Measurements from ENCODE around the gene NKAIN4. TPM values are rescaled to one million over a fixed set of nuclear protein-coding genes. Genes with fewer than 3 reads are reported as not detected.
"Not testable (repeated sequence)": the region's sequence is repeated elsewhere in the genome, so short reads cannot be mapped to it uniquely, and the experiment has no call there.

The NKAIN4 gene
- total RNA-seq, 1 donor from 2014 or later: not detected

- TF ChIP-seq, protein P1, sequence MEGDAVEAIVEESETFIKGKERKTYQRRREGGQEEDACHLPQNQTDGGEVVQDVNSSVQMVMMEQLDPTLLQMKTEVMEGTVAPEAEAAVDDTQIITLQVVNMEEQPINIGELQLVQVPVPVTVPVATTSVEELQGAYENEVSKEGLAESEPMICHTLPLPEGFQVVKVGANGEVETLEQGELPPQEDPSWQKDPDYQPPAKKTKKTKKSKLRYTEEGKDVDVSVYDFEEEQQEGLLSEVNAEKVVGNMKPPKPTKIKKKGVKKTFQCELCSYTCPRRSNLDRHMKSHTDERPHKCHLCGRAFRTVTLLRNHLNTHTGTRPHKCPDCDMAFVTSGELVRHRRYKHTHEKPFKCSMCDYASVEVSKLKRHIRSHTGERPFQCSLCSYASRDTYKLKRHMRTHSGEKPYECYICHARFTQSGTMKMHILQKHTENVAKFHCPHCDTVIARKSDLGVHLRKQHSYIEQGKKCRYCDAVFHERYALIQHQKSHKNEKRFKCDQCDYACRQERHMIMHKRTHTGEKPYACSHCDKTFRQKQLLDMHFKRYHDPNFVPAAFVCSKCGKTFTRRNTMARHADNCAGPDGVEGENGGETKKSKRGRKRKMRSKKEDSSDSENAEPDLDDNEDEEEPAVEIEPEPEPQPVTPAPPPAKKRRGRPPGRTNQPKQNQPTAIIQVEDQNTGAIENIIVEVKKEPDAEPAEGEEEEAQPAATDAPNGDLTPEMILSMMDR (IDR thresholded peaks at IDR 0.05): no peak
- peaks cover 14% of the 10 kb centered on the region for H3K4me1 Mint-ChIP-seq
- no peaks in the 10 kb centered on the region for H3K36me3 Mint-ChIP-seq (ENCODE audit: low read depth)
- DNase-seq (no peak), ATAC-seq (ENCODE audit: low read depth) (no peak)
- intact Hi-C loops (cut with micrococcal nuclease): loop anchor here (5.0 to 10.0 kb wide), 2 partner anchors 70 to 197 kb away; no protein-coding TSS in a partner anchor
- no peak overlapping the region for H3K27ac Mint-ChIP-seq
- H3K4me3 Mint-ChIP-seq: no peak overlapping the region
- CTCF ChIA-PET: no interaction called here
- no peaks in the 10 kb centered on the region for H3K9me3 Mint-ChIP-seq
- H3K27me3 Mint-ChIP-seq: peaks cover 43% of the 10 kb centered on the region
- POLR2A ChIA-PET: no interaction called here
Measured at GRCh38 chr20:63252284-63252711, 2.0 kb downstream of the NKAIN4 start.

DNA sequence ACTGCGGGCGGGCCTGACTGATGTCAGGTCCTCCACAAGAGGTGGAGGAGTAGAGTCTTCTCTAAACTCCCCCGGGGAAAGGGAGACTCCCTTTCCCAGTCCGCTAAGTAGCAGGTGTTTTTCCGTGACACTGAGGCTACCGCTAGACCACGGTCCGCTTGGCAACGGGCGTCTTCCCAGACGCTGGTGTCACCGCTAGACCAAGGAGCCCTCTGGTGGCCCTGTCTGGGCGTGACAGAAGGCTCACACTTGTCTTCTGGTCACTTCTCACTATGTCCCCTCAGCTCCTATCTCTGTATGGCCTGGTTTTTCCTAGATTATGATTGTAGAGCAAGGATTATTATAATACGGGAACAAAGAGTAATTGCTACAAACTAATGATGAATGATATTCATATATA lies 2.9 kb downstream of the NKAIN4 start:
- CTCF ChIA-PET, H3K9me3 Mint-ChIP-seq: not testable (repeated sequence)

GRCh38 chr20:63249891-63250290 lies 4.4 kb downstream of the NKAIN4 start:
- CTCF ChIA-PET: no interaction called here
- DNase-seq: no peak
- H3K27ac Mint-ChIP-seq: no peak overlapping the region

More for the DNA sequence above, 2.9 kb downstream of the NKAIN4 start:
- H3K27me3 Mint-ChIP-seq: peaks cover 40% of the 10 kb centered on the region
- POLR2A ChIA-PET; H3K36me3 Mint-ChIP-seq (ENCODE audit: low read depth); H3K4me3 Mint-ChIP-seq; DNase-seq; ATAC-seq (ENCODE audit: low read depth); H3K27ac Mint-ChIP-seq: not testable (repeated sequence)
- peaks cover 14% of the 10 kb centered on the region for H3K4me1 Mint-ChIP-seq
- intact Hi-C loops (cut with micrococcal nuclease): loop anchor here (5.0 to 10.0 kb wide), 2 partner anchors 69 to 197 kb away; no protein-coding TSS in a partner anchor

DNA sequence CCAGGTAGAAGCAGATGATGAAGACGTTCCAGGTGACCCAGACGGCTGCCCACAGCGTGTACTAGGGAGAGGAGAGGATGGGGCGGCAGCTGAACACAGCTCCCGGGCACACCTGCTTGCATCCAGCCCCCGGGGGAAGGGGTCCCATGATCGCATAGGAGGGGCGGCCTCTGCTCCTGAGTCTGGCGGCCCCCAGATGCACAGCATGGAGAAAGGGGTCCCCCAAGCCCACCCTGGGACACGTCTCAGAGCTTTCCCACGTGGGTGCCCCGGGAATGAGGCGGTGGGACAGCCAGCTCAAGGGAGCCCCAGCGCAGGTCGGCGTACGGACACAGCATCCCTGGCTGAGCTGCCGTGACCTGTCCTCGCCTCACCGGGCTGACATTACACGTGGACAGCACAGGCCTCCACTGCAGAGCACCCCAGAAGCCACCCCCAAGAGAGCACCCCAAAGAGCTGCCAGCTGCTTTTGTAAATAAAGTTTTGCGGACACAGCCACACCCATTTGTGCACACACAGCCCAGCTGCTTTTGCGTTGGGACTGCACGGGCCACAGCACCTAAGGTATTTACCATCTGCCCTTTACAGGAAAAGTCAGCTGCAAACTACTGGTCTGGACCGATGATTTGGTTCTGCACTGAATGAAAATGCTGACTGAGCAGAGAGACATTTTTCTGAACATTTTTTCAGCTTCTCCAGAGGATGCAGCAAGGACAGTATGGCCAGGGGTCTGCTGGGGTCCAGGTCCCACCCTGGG lies 5.2 kb downstream of the NKAIN4 start:
- no peak overlapping the region for H3K4me3 Mint-ChIP-seq
- H3K27me3 Mint-ChIP-seq: peaks cover 41% of the 10 kb centered on the region
- H3K36me3 Mint-ChIP-seq (ENCODE audit: low read depth): no peaks in the 10 kb centered on the region
- TF ChIP-seq, protein P1 (IDR thresholded peaks at IDR 0.05): no peak
- H3K27ac Mint-ChIP-seq: no peak overlapping the region
- CTCF ChIA-PET: no interaction called here
- intact Hi-C loops (cut with micrococcal nuclease): no loop called here
- H3K4me1 Mint-ChIP-seq: peaks cover 9% of the 10 kb centered on the region
- ATAC-seq (ENCODE audit: low read depth) (no peak), DNase-seq (no peak)
- POLR2A ChIA-PET: no interaction called here
- no peaks in the 10 kb centered on the region for H3K9me3 Mint-ChIP-seq

More at GRCh38 chr20:63249891-63250290, 4.4 kb downstream of the NKAIN4 start:
- Mint-ChIP-seq H3K9me3 (no peaks in the 10 kb centered on the region), H3K4me3 (no peak overlapping the region), H3K4me1 (peaks cover 11% of the 10 kb centered on the region), H3K36me3 (ENCODE audit: low read depth) (no peaks in the 10 kb centered on the region), H3K27me3 (peaks cover 41% of the 10 kb centered on the region)
- POLR2A ChIA-PET: no interaction called here
- intact Hi-C loops (cut with micrococcal nuclease): loop anchor here (5.0 to 10.0 kb wide), 2 partner anchors 68 to 195 kb away; no protein-coding TSS in a partner anchor
- TF ChIP-seq, protein P1 (IDR thresholded peaks at IDR 0.05): no peak
- ATAC-seq (ENCODE audit: low read depth): no peak

DNA sequence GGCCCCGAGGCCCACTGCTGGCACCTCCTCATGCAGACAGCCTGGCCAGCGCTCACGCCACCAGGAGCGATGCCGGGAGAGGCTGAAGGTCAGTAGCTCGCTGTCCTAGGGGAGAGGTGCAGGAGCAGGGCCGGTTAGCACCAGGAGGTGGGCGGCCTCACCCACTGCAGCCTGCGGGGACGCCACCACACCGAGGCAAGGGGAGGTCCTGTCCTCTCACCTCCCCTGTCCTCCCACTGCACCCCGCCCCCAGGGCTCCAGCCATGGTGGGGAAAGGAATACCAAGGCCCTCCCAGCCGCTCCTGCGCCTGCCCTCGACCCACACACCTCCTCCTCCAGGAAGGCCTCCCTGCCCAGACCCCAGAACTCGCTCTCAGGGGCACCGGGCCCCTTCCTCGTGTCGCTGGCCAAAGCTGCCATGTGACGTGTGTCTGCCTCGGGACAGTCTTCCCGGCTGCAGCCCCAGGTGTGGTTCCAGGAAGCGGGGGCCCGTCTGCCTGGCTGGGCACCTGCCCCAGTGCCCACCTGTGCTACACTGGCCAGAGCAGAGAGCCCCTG lies 6.5 kb downstream of the NKAIN4 start:
- POLR2A ChIA-PET: no interaction called here

More for the DNA sequence above, 6.5 kb downstream of the NKAIN4 start:
- intact Hi-C loops (cut with micrococcal nuclease): no loop called here
- H3K4me1 Mint-ChIP-seq: peaks cover 3% of the 10 kb centered on the region
- ATAC-seq (ENCODE audit: low read depth) (no peak), DNase-seq (no peak)
- H3K27ac Mint-ChIP-seq: no peak overlapping the region
- no peaks in the 10 kb centered on the region for H3K9me3 Mint-ChIP-seq
- H3K36me3 Mint-ChIP-seq (ENCODE audit: low read depth): no peaks in the 10 kb centered on the region
- H3K27me3 Mint-ChIP-seq: peaks cover 35% of the 10 kb centered on the region
- TF ChIP-seq, protein P1 (IDR thresholded peaks at IDR 0.05): no peak
- no peak overlapping the region for H3K4me3 Mint-ChIP-seq
- CTCF ChIA-PET: no interaction called here

Data from activated B cell treated with CpG ODN at 0.5 μM for 24 hours (primary cell).